Upper lobe of left lung (tissue), 6 donors: ENCODE results near the gene TSSK2. TPM values are rescaled to one million over a fixed set of nuclear protein-coding genes. Genes with fewer than 3 reads are reported as not detected.

ENCODE experiments used
- ATAC-seq, 2 donors: fragments of 200-7000 bp; cut with Tn5 transposase; one replicate each; pipeline ENCODE4 v1.9.1; 2022; ENCODE audit warnings: mild to moderate bottlenecking in 2 of 2, moderate library complexity in 2 of 2; ENCODE audit not compliant: low FRiP score in 2 of 2
- DNase-seq, 2 donors: peaks; one replicate each; pipeline ENCODE4 v3.0.0-alpha.2; 2019 to 2020
- H3K27ac ChIP-seq, 4 donors: fragments of 200-600 bp; sonication (generic); one replicate each; pipeline ENCODE4 v1.5.1; 2016 to 2019
- H3K27me3 ChIP-seq, 4 donors: fragments of 200-600 bp; sonication (generic); one replicate each; pipeline ENCODE4 v1.5.1; 2017 to 2019
- H3K36me3 ChIP-seq, 4 donors: fragments of 200-600 bp; sonication (generic); one replicate each; pipeline ENCODE4 v1.5.1; 2016 to 2019
- H3K4me1 ChIP-seq, 4 donors: fragments of 200-600 bp; sonication (generic); one replicate each; pipeline ENCODE4 v1.5.1; 2018 to 2019
- H3K4me3 ChIP-seq, 4 donors: fragments of 200-600 bp; sonication (generic); one replicate each; pipeline ENCODE4 v1.5.1; 2017 to 2019; ENCODE audit warnings: mild to moderate bottlenecking in 2 of 4, moderate library complexity in 1 of 4
- H3K9me3 ChIP-seq, 4 donors: fragments of 200-600 bp; sonication (generic); one replicate each; pipeline ENCODE4 v1.5.1; 2018 to 2019
- CTCF ChIP-seq, 6 experiments: fragments of 450-650 bp in 4 of 6; fragments of 200-600 bp in 2 of 6; sonication (generic) in 2 of 6; IDR thresholded peaks; one replicate each; pipeline ENCODE4 v1.5.1; 2016 to 2019; ENCODE audit warnings: antibody characterized with exemption in 6 of 6
- EP300 ChIP-seq, 4 donors: sonication (generic); formaldehyde crosslinking; IDR thresholded peaks; one replicate each; pipeline ENCODE4 v1.5.1; 2017; ENCODE audit warnings: antibody characterized with exemption in 4 of 4, control low read depth in 2 of 4
- POLR2A ChIP-seq, 4 donors: fragments of 450-650 bp; IDR thresholded peaks; one replicate each; pipeline ENCODE4 v1.5.1; 2016 to 2017; ENCODE audit warnings: antibody characterized with exemption in 4 of 4, mild to moderate bottlenecking in 2 of 4
- POLR2AphosphoS5 ChIP-seq, 2 donors: sonication (generic); formaldehyde crosslinking; IDR thresholded peaks; one replicate each; pipeline ENCODE4 v1.5.1; 2017; ENCODE audit warnings: antibody characterized with exemption in 2 of 2
- WGBS, 2 donors: methylation state at CpG; one replicate each; pipeline ENCODE4 v1.1.5; 2017 to 2018; 5-methylcytosine and 5-hydroxymethylcytosine counted together
- total RNA-seq, 6 donors: library from RNA; depleted of rRNA in 4 of 6; stranded (reverse); fragments of >200 nt in 4 of 6; gene quantifications; one replicate each; pipeline versions ENCODE4 v1.1.0 to v1.2.1, GENCODE V29; 2016 to 2021
- donor health status: DM: no; HTN: no; CAD: no; lungs with moderate emphysema.
- donor health status: DM: no; HTN: yes; CAD: no; lungs with severe emphysema.

Gene TSSK2
- total RNA-seq, 6 donors from 2014 or later, result not detected

- Histone ChIP-seq H3K36me3 (no peaks in the 10 kb centered on the region), H3K27me3 (no peaks in the 10 kb centered on the region), H3K4me3 (no peak overlapping the region), H3K27ac (peak overlapping the region; percentile 75 to 86 (median 80)), H3K4me1 (peaks cover 43 to 60% (median 55%) of the 10 kb centered on the region in 4 donors), H3K9me3 (no peaks in the 10 kb centered on the region)
- TF ChIP-seq POLR2AphosphoS5 (IDR thresholded peaks at IDR 0.05), result peak in 1 of 2 donors; percentile 73
- no peak for TF ChIP-seq CTCF (IDR thresholded peaks at IDR 0.05)
- no peak for TF ChIP-seq POLR2A (IDR thresholded peaks at IDR 0.05)
- TF ChIP-seq EP300 (IDR thresholded peaks at IDR 0.05), result peak in 2 of 4 donors; percentile 35 to 41
- peak in 1 of 2 donors; percentile 78 for DNase-seq
- 28 to 44% methylated on average over 7 of the region's 7 CpGs for WGBS, 2 donors
- ATAC-seq, result peak; percentile 88
Observed at GRCh38 chr22:19109198-19110063, 21.7 kb upstream of the TSSK2 start.

- ATAC-seq (no peak), DNase-seq (no peak)
- Histone ChIP-seq H3K4me3 (no peak overlapping the region), H3K27me3 (no peaks in the 10 kb centered on the region), H3K27ac (peak overlapping the region; percentile 75 to 86 (median 80)), H3K9me3 (no peaks in the 10 kb centered on the region), H3K36me3 (no peaks in the 10 kb centered on the region), H3K4me1 (peaks cover 42 to 65% (median 57%) of the 10 kb centered on the region in 4 donors)
- WGBS, 2 donors, result 39 to 48% methylated on average over 4 of the region's 4 CpGs
- no peak for TF ChIP-seq CTCF (IDR thresholded peaks at IDR 0.05)
- no peak for TF ChIP-seq POLR2AphosphoS5 (IDR thresholded peaks at IDR 0.05)
- TF ChIP-seq EP300 (IDR thresholded peaks at IDR 0.05), result no peak
- no peak for TF ChIP-seq POLR2A (IDR thresholded peaks at IDR 0.05)
Observed at GRCh38 chr22:19110064-19110458, 21.0 kb upstream of the TSSK2 start.

- no peak for ATAC-seq
- TF ChIP-seq POLR2AphosphoS5 (IDR thresholded peaks at IDR 0.05) (no peak), CTCF (IDR thresholded peaks at IDR 0.05) (no peak), POLR2A (IDR thresholded peaks at IDR 0.05) (no peak), EP300 (IDR thresholded peaks at IDR 0.05) (no peak)
- DNase-seq, result no peak
- peaks cover 45 to 69% (median 59%) of the 10 kb centered on the region in 4 donors for H3K4me1 ChIP-seq
- H3K27ac ChIP-seq, result peak overlapping the region in 3 of 4 donors; percentile 75 to 86 (median 83)
- H3K9me3 ChIP-seq, result no peaks in the 10 kb centered on the region
- H3K4me3 ChIP-seq, result no peak overlapping the region
- peaks cover 0 to 5% (median 0%) of the 10 kb centered on the region in 4 donors for H3K36me3 ChIP-seq
- no peaks in the 10 kb centered on the region for H3K27me3 ChIP-seq
Observed at GRCh38 chr22:19110646-19111045, 20.5 kb upstream of the TSSK2 start.

- H3K4me1 ChIP-seq, result peaks cover 47 to 69% (median 59%) of the 10 kb centered on the region in 4 donors
- H3K36me3 ChIP-seq, result peaks cover 0 to 9% (median 0%) of the 10 kb centered on the region in 4 donors
- DNase-seq (no peak), ATAC-seq (no peak)
- H3K9me3 ChIP-seq, result no peaks in the 10 kb centered on the region
- H3K4me3 ChIP-seq, result no peak overlapping the region
- peak overlapping the region in 3 of 4 donors; percentile 9 to 86 (median 83) for H3K27ac ChIP-seq
- TF ChIP-seq CTCF (IDR thresholded peaks at IDR 0.05), result no peak
- no peak for TF ChIP-seq POLR2A (IDR thresholded peaks at IDR 0.05)
- no peak for TF ChIP-seq POLR2AphosphoS5 (IDR thresholded peaks at IDR 0.05)
- 76 to 91% methylated on average over 2 to 3 of the region's 3 CpGs for WGBS, 2 donors
- no peaks in the 10 kb centered on the region for H3K27me3 ChIP-seq
Observed at GRCh38 chr22:19111140-19111539, 20.0 kb upstream of the TSSK2 start.
